ENCODE results near the gene DOCK3.

DOCK3 gene

DNA sequence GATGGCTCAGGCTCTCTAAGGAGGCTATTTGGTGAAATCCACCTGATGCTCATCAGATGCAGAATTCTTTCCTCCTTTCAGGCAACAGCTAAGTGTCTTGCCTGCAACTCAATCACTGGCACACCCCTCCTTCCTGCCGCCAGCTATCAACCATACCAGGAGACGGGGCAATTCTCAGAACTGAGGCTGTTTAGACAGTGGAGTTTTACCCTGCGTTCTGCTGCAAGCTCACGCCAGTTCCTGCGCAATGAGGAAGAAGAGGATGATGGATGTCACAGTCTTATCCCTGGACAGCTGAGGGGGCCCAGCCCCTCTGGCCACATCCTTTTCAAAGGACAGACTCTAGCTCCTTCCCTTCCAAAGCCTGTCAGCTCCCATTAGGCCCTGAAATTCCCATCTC lies 703.3 kb downstream of the DOCK3 start:
- WGBS (ENCODE audit: extremely low coverage, insufficient coverage, low lambda C conversion rate) = no CpG with 5 or more reads among the region's 5 CpGs
- Histone ChIP-seq H3K36me3 (ENCODE audit: control insufficient read depth, insufficient read depth, low read length) (no peaks in the 10 kb centered on the region), H2BK120ac (ENCODE audit: low read depth, low read length) (no peak overlapping the region), H3K23ac (ENCODE audit: low read length) (no peak overlapping the region), H3K4ac (ENCODE audit: low read depth, low read length) (no peak overlapping the region), H4K8ac (ENCODE audit: low read depth, low read length) (no peak overlapping the region), H2BK15ac (replicated peaks; ENCODE audit: low read depth) (no peak overlapping the region), H2BK5ac (ENCODE audit: low read length) (no peak overlapping the region), H3K27ac (ENCODE audit: low read depth, low read length) (no peak overlapping the region), H2AK5ac (ENCODE audit: low read length) (no peak overlapping the region), H4K5ac (ENCODE audit: low read length) (no peak overlapping the region), H3K9ac (ENCODE audit: low read length) (no peak overlapping the region), H3K18ac (ENCODE audit: low read length) (no peak overlapping the region), H3K4me1 (ENCODE audit: control insufficient read depth, low read depth, low read length) (no peaks in the 10 kb centered on the region), H3K4me2 (ENCODE audit: low read length) (no peak overlapping the region), H3K56ac (ENCODE audit: low read length) (no peak overlapping the region), H3K79me2 (ENCODE audit: control insufficient read depth, insufficient read depth, low read length) (no peaks in the 10 kb centered on the region), H3K4me3 (ENCODE audit: low read length) (no peak overlapping the region), H3K27me3 (ENCODE audit: insufficient read depth, low read length, poor library complexity) (no peaks in the 10 kb centered on the region), H3K79me1 (ENCODE audit: low read length) (no peaks in the 10 kb centered on the region)
- no peak for DNase-seq

DNA sequence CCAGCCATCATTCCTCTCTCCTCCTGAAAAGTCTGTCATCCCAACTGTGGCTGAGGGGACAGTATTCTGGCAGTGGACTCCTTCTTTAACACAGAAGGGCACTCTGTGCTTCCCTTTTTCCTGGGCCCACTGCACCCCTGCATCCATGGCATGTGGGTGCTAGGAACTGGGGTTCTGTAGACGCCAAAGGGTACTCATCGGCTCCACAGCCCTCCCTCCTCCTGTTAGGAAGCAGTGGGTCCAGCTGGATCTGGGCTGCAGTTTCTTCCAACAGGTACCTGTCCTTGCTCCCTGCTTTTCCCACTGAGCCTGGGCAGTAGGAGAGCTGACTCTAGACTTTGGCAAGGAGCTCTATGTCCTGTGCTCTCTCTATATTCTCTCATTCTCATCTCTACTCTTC lies 704.0 kb downstream of the DOCK3 start:
- Histone ChIP-seq H3K56ac (ENCODE audit: low read length) (no peak overlapping the region), H2BK5ac (ENCODE audit: low read length) (no peak overlapping the region), H3K79me2 (ENCODE audit: control insufficient read depth, insufficient read depth, low read length) (no peaks in the 10 kb centered on the region), H2BK120ac (ENCODE audit: low read depth, low read length) (no peak overlapping the region), H3K4me3 (ENCODE audit: low read length) (no peak overlapping the region), H3K79me1 (ENCODE audit: low read length) (no peaks in the 10 kb centered on the region), H3K18ac (ENCODE audit: low read length) (no peak overlapping the region), H3K4ac (ENCODE audit: low read depth, low read length) (no peak overlapping the region), H3K27ac (ENCODE audit: low read depth, low read length) (no peak overlapping the region), H2AK5ac (ENCODE audit: low read length) (no peak overlapping the region), H3K4me1 (ENCODE audit: control insufficient read depth, low read depth, low read length) (no peaks in the 10 kb centered on the region), H3K4me2 (ENCODE audit: low read length) (no peak overlapping the region), H2BK15ac (replicated peaks; ENCODE audit: low read depth) (no peak overlapping the region), H3K36me3 (ENCODE audit: control insufficient read depth, insufficient read depth, low read length) (no peaks in the 10 kb centered on the region), H4K5ac (ENCODE audit: low read length) (no peak overlapping the region), H4K8ac (ENCODE audit: low read depth, low read length) (no peak overlapping the region), H3K9ac (ENCODE audit: low read length) (no peak overlapping the region), H3K27me3 (ENCODE audit: insufficient read depth, low read length, poor library complexity) (no peaks in the 10 kb centered on the region), H3K23ac (ENCODE audit: low read length) (no peak overlapping the region)
- WGBS (ENCODE audit: extremely low coverage, insufficient coverage, low lambda C conversion rate) = no CpG with 5 or more reads among the region's 2 CpGs
- DNase-seq = no peak

DNA sequence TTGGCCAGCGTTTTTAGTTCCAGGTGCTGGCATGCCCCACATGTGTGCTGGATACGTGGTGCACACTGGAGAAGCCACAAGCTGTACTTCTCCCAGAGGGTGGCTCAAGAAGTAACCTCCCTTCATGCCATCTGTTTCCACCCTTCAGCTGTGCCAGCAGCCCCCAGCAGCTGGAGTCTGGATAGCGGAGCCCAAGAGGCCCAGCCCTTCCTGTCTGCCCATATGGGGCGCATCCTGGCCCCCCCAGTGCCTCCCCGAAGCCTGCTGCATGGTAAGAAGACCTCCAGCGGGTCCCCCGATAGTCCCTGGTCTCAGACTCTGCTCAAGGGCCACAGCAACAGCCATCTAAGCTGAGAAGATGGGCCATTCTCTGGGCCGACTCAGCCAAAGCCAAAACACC lies 704.6 kb downstream of the DOCK3 start:
- no peak overlapping the region for H4K8ac ChIP-seq (ENCODE audit: low read depth, low read length)
- no peaks in the 10 kb centered on the region for H3K36me3 ChIP-seq (ENCODE audit: control insufficient read depth, insufficient read depth, low read length)
- H2BK15ac ChIP-seq (replicated peaks; ENCODE audit: low read depth) = no peak overlapping the region
- no CpG with 5 or more reads among the region's 8 CpGs for WGBS (ENCODE audit: extremely low coverage, insufficient coverage, low lambda C conversion rate)
- H3K79me2 ChIP-seq (ENCODE audit: control insufficient read depth, insufficient read depth, low read length) = no peaks in the 10 kb centered on the region
- no peak overlapping the region for H3K27ac ChIP-seq (ENCODE audit: low read depth, low read length)
- no peak overlapping the region for H3K9ac ChIP-seq (ENCODE audit: low read length)
- no peaks in the 10 kb centered on the region for H3K79me1 ChIP-seq (ENCODE audit: low read length)
- H3K4me3 ChIP-seq (ENCODE audit: low read length) = no peak overlapping the region
- no peak overlapping the region for H3K23ac ChIP-seq (ENCODE audit: low read length)
- no peak overlapping the region for H3K4ac ChIP-seq (ENCODE audit: low read depth, low read length)
- H2BK120ac ChIP-seq (ENCODE audit: low read depth, low read length) = no peak overlapping the region
- peak overlapping the region; percentile 26 for H3K56ac ChIP-seq (ENCODE audit: low read length)
- H3K4me2 ChIP-seq (ENCODE audit: low read length) = no peak overlapping the region
- no peaks in the 10 kb centered on the region for H3K27me3 ChIP-seq (ENCODE audit: insufficient read depth, low read length, poor library complexity)
- H2AK5ac ChIP-seq (ENCODE audit: low read length) = no peak overlapping the region
- no peak overlapping the region for H4K5ac ChIP-seq (ENCODE audit: low read length)
- H3K4me1 ChIP-seq (ENCODE audit: control insufficient read depth, low read depth, low read length) = no peaks in the 10 kb centered on the region
- no peak for DNase-seq
- no peak overlapping the region for H2BK5ac ChIP-seq (ENCODE audit: low read length)
- H3K18ac ChIP-seq (ENCODE audit: low read length) = no peak overlapping the region

GRCh38 chr3:51379746-51380455 lies 705.2 kb downstream of the DOCK3 start:
- no CpG with 5 or more reads among the region's 8 CpGs for WGBS (ENCODE audit: extremely low coverage, insufficient coverage, low lambda C conversion rate)
- no peak overlapping the region for H3K4me2 ChIP-seq (ENCODE audit: low read length)
- H2AK5ac ChIP-seq (ENCODE audit: low read length) = no peak overlapping the region
- no peak overlapping the region for H2BK5ac ChIP-seq (ENCODE audit: low read length)
- no peak overlapping the region for H3K18ac ChIP-seq (ENCODE audit: low read length)
- H3K4ac ChIP-seq (ENCODE audit: low read depth, low read length) = no peak overlapping the region
- no peak overlapping the region for H4K5ac ChIP-seq (ENCODE audit: low read length)
- no peaks in the 10 kb centered on the region for H3K36me3 ChIP-seq (ENCODE audit: control insufficient read depth, insufficient read depth, low read length)
- DNase-seq = no peak
- H3K23ac ChIP-seq (ENCODE audit: low read length) = no peak overlapping the region
- no peak overlapping the region for H3K27ac ChIP-seq (ENCODE audit: low read depth, low read length)
- H3K4me3 ChIP-seq (ENCODE audit: low read length) = no peak overlapping the region
- no peaks in the 10 kb centered on the region for H3K79me1 ChIP-seq (ENCODE audit: low read length)
- no peak overlapping the region for H2BK15ac ChIP-seq (replicated peaks; ENCODE audit: low read depth)
- no peaks in the 10 kb centered on the region for H3K27me3 ChIP-seq (ENCODE audit: insufficient read depth, low read length, poor library complexity)
- H3K9ac ChIP-seq (ENCODE audit: low read length) = no peak overlapping the region
- no peaks in the 10 kb centered on the region for H3K4me1 ChIP-seq (ENCODE audit: control insufficient read depth, low read depth, low read length)
- H3K79me2 ChIP-seq (ENCODE audit: control insufficient read depth, insufficient read depth, low read length) = peaks cover 2% of the 10 kb centered on the region
- no peak overlapping the region for H3K56ac ChIP-seq (ENCODE audit: low read length)
- no peak overlapping the region for H2BK120ac ChIP-seq (ENCODE audit: low read depth, low read length)
- H4K8ac ChIP-seq (ENCODE audit: low read depth, low read length) = no peak overlapping the region

DNA sequence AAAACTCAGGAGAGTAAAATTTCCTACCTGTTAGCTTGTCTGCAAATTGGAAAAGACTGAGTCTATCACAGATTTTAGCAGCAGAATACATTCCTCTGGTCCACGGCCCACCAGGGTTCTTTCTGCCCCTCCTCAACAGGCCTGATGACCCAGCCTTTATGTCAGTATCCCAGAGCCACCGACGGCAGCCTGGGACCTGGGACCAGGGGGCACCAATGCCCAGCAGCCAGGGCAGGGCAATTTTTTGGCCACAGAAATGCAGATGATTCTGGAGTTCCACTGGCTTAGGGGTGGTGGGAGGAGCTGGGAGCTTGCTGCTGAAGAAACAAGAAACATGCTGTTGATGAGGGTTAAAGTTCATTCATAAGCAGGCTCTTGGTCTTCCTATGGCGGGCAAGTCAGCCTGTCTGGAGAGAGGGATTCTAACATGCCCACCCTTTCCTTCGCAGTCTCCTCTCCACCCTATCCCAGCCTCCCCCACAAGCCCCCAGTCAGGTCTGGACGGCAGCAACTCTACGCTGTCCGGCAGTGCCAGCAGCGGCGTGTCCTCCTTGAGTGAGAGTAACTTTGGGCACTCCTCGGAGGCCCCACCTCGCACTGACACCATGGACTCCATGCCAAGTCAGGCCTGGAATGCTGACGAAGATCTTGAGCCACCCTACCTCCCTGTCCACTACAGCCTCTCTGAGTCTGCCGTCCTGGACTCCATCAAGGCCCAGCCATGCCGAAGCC lies 706.0 kb downstream of the DOCK3 start:
- H2BK120ac ChIP-seq (ENCODE audit: low read depth, low read length) = no peak overlapping the region

More for the DNA sequence above, 706.0 kb downstream of the DOCK3 start:
- H3K79me2 ChIP-seq (ENCODE audit: control insufficient read depth, insufficient read depth, low read length) = peaks cover 6% of the 10 kb centered on the region
- DNase-seq = no peak
- no peak overlapping the region for H4K5ac ChIP-seq (ENCODE audit: low read length)
- no peaks in the 10 kb centered on the region for H3K36me3 ChIP-seq (ENCODE audit: control insufficient read depth, insufficient read depth, low read length)
- no peak overlapping the region for H3K23ac ChIP-seq (ENCODE audit: low read length)
- no peak overlapping the region for H3K18ac ChIP-seq (ENCODE audit: low read length)
- no peaks in the 10 kb centered on the region for H3K79me1 ChIP-seq (ENCODE audit: low read length)
- no peak overlapping the region for H3K4me2 ChIP-seq (ENCODE audit: low read length)
- H3K56ac ChIP-seq (ENCODE audit: low read length) = no peak overlapping the region
- no peak overlapping the region for H3K27ac ChIP-seq (ENCODE audit: low read depth, low read length)
- no peak overlapping the region for H3K9ac ChIP-seq (ENCODE audit: low read length)
- H2BK15ac ChIP-seq (replicated peaks; ENCODE audit: low read depth) = no peak overlapping the region
- no peak overlapping the region for H2AK5ac ChIP-seq (ENCODE audit: low read length)
- H3K4me3 ChIP-seq (ENCODE audit: low read length) = no peak overlapping the region
- WGBS (ENCODE audit: extremely low coverage, insufficient coverage, low lambda C conversion rate) = no CpG with 5 or more reads among the region's 15 CpGs
- no peaks in the 10 kb centered on the region for H3K4me1 ChIP-seq (ENCODE audit: control insufficient read depth, low read depth, low read length)
- H3K27me3 ChIP-seq (ENCODE audit: insufficient read depth, low read length, poor library complexity) = no peaks in the 10 kb centered on the region
- H2BK5ac ChIP-seq (ENCODE audit: low read length) = no peak overlapping the region
- no peak overlapping the region for H3K4ac ChIP-seq (ENCODE audit: low read depth, low read length)
- no peak overlapping the region for H4K8ac ChIP-seq (ENCODE audit: low read depth, low read length)

All from mesendoderm (in vitro differentiated cells).